ENCODE measurements around the gene WEE2. TPM values are rescaled to one million over a fixed set of nuclear protein-coding genes. Genes with fewer than 3 reads are reported as not detected.
"Not testable (repeated sequence)": the region's sequence is repeated elsewhere in the genome, so short reads cannot be mapped to it uniquely, and the experiment has no call there.

WEE2 gene
- total RNA-seq, 2 experiments from 2014 or later = not detected

DNA sequence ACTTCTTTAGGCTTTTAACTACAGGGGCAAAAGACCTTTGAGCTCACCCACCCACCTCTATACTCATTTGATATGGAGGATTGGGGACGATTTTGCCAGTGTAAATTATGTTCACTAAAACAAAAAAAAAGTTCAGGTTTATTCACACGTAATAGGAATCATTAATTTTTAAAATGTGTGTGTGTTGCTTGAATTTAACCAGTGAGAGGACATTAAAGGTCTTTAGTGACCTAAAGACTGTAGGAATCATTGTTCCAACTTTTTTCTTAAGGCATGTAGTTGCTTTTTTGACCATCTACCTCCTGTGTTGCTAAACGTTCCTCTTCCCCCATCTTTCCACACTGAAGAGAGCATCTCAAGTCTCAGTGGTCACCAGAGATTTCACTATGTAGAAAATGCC, 31.1 kb downstream of the WEE2 start:
- Mint-ChIP-seq H3K36me3 (ENCODE audit: low read depth) (peaks cover 47% of the 10 kb centered on the region), H3K27me3 (no peaks in the 10 kb centered on the region), H3K4me1 (peaks cover 43% of the 10 kb centered on the region), H3K4me3 (peak overlapping the region; percentile 96), H3K9me3 (ENCODE audit: low read depth) (no peaks in the 10 kb centered on the region), H3K27ac (peak overlapping the region; percentile 97)
- ATAC-seq = no peak
- ChIA-PET CTCF (interaction anchor here (0.6 to 5.0 kb wide), 5 partner anchors 30 to 237 kb away, joined by 3 to 48 read pairs (median 14); partner anchors contain the start of genes DENND11 and WEE2), POLR2A (interaction anchor here (1.1 kb wide), 1 partner anchor 188 kb away, joined by 3 read pairs; no protein-coding TSS in a partner anchor)
- DNase-seq = no peak
- intact Hi-C loops (cut with DNase I, micrococcal nuclease) = loop anchor here (2.0 to 10.0 kb wide), 4 partner anchors 180 to 1070 kb away; partner anchors contain the start of gene NDUFB2 (in 1 of the 2)

DNA sequence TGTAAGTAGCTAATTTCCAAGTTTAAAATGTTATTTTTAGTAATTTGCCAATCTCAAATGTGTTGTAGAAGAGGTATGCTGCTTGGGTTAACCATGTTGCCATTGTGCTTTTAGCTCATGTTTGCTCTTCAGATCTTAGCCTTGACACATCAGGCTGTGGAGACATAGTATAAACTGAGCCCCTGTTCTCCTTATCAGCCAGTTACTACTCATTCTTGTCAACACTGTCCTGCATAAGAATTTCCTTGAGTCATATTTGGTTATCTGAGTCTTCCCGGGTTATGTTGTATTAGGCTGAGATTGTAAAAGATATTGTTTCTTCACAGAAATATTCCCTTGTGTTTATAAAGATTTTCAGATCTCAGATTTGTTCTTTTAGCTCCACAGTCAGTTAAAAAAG, 34.1 kb downstream of the WEE2 start:
- ATAC-seq = no peak
- POLR2A ChIA-PET = no interaction called here
- no peak overlapping the region for H3K4me3 Mint-ChIP-seq
- CTCF ChIA-PET = interaction anchor here (1.0 to 1.8 kb wide), 2 partner anchors 12 to 19 kb away, joined by 5 to 7 read pairs; no protein-coding TSS in a partner anchor
- no peaks in the 10 kb centered on the region for H3K27me3 Mint-ChIP-seq
- intact Hi-C loops (cut with DNase I, micrococcal nuclease) = no loop called here
- no peaks in the 10 kb centered on the region for H3K9me3 Mint-ChIP-seq (ENCODE audit: low read depth)
- H3K27ac Mint-ChIP-seq = peak overlapping the region; percentile 58
- DNase-seq = no peak
- H3K4me1 Mint-ChIP-seq = peaks cover 39% of the 10 kb centered on the region
- H3K36me3 Mint-ChIP-seq (ENCODE audit: low read depth) = peaks cover 62% of the 10 kb centered on the region

DNA sequence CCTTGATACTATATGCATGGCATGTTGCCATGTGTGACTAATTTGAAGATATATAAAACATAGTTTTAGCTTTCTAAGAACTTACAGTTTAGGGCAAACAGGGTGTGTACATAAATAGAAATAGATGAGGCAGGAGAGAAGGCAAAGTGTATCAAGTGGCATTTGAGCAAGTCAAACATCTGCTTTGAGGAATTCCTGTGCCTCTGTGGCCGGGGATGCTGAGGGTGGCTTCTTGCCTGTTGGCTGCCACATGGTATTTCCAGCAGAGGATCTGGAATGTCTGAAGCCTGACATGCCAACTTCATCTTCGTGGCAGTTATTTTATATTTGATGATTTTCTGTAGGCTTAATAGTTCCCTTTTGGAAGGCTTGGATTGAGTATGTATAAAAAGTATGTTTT, 36.0 kb downstream of the WEE2 start:
- Mint-ChIP-seq H3K27ac (peak overlapping the region; percentile 22), H3K36me3 (ENCODE audit: low read depth) (peaks cover 65% of the 10 kb centered on the region), H3K4me3 (no peak overlapping the region), H3K27me3 (no peaks in the 10 kb centered on the region), H3K4me1 (peaks cover 33% of the 10 kb centered on the region), H3K9me3 (ENCODE audit: low read depth) (no peaks in the 10 kb centered on the region)
- ATAC-seq (no peak), DNase-seq (no peak)
- intact Hi-C loops (cut with DNase I, micrococcal nuclease) = no loop called here
- CTCF ChIA-PET = interaction anchor here (1.6 kb wide), 1 partner anchor 90 kb away, joined by 3 read pairs; no protein-coding TSS in a partner anchor
- POLR2A ChIA-PET = no interaction called here

DNA sequence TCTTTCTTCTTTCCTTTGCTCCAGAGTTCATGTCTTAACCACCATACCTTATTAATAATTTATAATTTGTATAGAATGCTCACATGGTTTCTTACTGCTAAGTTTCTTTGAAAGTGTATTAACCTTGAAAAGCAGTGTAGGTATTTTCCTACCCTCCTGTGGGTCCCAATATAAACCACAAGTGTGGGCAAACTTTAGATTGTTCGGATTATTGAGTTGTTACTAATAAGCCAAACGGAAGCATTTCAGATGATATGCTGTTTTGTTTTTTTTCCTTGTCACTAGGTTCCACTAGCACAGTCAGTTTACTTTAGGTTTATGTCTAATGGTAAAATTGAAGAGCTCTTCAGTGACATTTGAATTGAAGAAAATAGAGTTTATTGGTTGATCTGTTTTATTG, 40.2 kb downstream of the WEE2 start:
- Mint-ChIP-seq H3K9me3 (ENCODE audit: low read depth) (peaks cover 19% of the 10 kb centered on the region), H3K27ac (no peak overlapping the region), H3K27me3 (no peaks in the 10 kb centered on the region), H3K4me3 (no peak overlapping the region), H3K36me3 (ENCODE audit: low read depth) (peaks cover 71% of the 10 kb centered on the region), H3K4me1 (peaks cover 3% of the 10 kb centered on the region)
- ChIA-PET POLR2A (interaction anchor here (0.6 kb wide), 1 partner anchor 258 kb away, joined by 4 read pairs; no protein-coding TSS in a partner anchor), CTCF (interaction anchor here (1.0 kb wide), 1 partner anchor 38 kb away, joined by 3 read pairs; no protein-coding TSS in a partner anchor)
- ATAC-seq (no peak), DNase-seq (no peak)
- intact Hi-C loops (cut with DNase I, micrococcal nuclease) = no loop called here

DNA sequence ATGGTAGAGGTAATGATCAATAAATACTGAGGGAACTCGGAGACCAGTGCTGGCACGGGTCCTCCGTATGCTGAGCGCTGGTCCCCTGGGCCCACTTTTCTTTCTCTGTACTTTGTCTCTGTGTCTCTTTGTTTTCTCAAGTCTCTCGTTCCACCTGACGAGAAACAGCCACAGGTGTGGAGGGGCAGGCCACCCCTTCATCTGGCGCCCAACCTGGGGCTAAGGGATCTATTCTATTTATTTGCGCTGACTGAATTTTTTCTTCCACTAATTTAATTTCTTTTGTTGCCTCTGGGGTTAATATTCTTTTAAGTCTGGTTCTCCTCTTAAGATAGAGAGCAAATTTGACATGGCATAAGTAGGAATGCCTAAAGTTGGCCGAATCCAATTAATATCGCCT, 43.8 kb downstream of the WEE2 start:
- POLR2A ChIA-PET; ATAC-seq; intact Hi-C loops (cut with DNase I, micrococcal nuclease); H3K27me3 Mint-ChIP-seq; H3K4me1 Mint-ChIP-seq; H3K4me3 Mint-ChIP-seq; H3K27ac Mint-ChIP-seq: not testable (repeated sequence)
- CTCF ChIA-PET = interaction anchor here (0.5 to 0.7 kb wide), 2 partner anchors 42 to 82 kb away, joined by 3 to 6 read pairs; no protein-coding TSS in a partner anchor
- Mint-ChIP-seq H3K36me3 (ENCODE audit: low read depth) (peaks cover 68% of the 10 kb centered on the region), H3K9me3 (ENCODE audit: low read depth) (peaks cover 19% of the 10 kb centered on the region)
- peak; percentile 11 for DNase-seq

DNA sequence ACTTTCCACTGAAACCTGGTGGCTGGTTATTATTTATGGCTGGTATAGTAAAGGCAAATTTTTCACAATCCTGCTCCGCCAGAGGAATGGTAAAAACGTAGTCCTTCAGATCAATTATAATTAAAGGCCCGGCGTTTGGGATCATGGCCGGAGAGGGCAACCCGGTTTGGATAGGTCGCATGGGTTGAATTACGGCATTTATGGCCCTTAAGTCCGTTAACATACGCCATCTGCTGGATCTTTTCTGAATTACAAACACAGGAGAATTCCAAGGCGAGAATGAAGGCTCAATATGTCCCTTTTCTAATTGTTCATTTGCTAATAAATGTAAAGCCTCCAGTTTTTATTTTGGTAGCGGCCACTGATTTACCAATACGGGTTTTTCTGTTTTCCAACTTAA, 44.5 kb downstream of the WEE2 start:
- H3K9me3 Mint-ChIP-seq (ENCODE audit: low read depth) = peaks cover 19% of the 10 kb centered on the region
- DNase-seq = no peak
- ChIA-PET POLR2A (no interaction called here), CTCF (interaction anchor here (0.7 kb wide), 1 partner anchor 83 kb away, joined by 3 read pairs; no protein-coding TSS in a partner anchor)
- intact Hi-C loops (cut with DNase I, micrococcal nuclease) = no loop called here
- no peak for ATAC-seq
- peaks cover 74% of the 10 kb centered on the region for H3K36me3 Mint-ChIP-seq (ENCODE audit: low read depth)
- no peaks in the 10 kb centered on the region for H3K27me3 Mint-ChIP-seq
- H3K4me3 Mint-ChIP-seq = no peak overlapping the region
- no peak overlapping the region for H3K27ac Mint-ChIP-seq
- no peaks in the 10 kb centered on the region for H3K4me1 Mint-ChIP-seq

DNA sequence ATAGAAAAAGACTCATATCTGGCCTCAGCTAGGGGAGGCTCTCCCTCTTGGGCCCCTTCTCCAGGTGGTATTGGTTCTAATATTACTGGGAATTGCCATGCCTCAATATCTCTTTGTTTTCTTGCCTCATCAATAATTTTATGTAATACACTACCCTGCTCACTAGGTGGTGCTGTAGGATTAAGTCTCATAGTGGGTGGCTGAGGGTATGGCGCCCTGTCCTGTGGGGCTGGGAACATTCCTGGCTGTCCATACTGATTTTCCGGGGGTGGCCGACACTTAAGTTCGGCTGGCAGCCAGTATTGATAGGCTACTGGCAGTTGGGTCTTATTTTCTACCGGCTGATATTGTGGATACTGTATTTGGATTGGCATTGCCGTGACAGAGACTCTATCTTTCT, 46.8 kb downstream of the WEE2 start:
- Mint-ChIP-seq H3K27ac (no peak overlapping the region), H3K9me3 (ENCODE audit: low read depth) (peaks cover 17% of the 10 kb centered on the region), H3K27me3 (no peaks in the 10 kb centered on the region), H3K4me1 (no peaks in the 10 kb centered on the region), H3K4me3 (no peak overlapping the region), H3K36me3 (ENCODE audit: low read depth) (peaks cover 75% of the 10 kb centered on the region)
- CTCF ChIA-PET = interaction anchor here (0.6 to 1.4 kb wide), 4 partner anchors 13 to 493 kb away, joined by 3 to 7 read pairs (median 4); no protein-coding TSS in a partner anchor
- intact Hi-C loops (cut with DNase I, micrococcal nuclease) = no loop called here
- ATAC-seq (no peak), DNase-seq (peak; percentile 17)
- POLR2A ChIA-PET = no interaction called here

DNA sequence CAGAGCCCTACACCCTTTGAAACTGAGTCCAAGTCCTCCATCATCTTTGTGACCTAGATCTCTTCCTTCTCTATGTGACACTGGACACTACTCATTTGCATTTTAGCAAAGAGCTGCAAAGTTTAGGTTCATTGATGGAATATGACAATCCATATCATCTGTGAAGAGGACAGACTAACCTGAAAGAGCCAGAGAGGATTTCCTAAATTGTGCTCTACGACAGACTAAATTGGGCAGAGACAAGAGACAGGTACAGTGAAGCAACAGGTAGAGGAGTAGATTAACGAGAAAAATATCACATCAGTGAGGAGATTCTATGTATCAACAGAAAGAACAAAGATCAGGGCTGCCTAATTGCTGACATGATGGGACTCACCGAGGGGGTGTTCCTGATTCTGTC, 55.6 kb downstream of the WEE2 start, which contains the start of gene TAS2R3:
Gene TAS2R3 (plus strand): TSS at position 301 of the 400 bp plus-strand sequence. CDS start 62 bp downstream, at position 363.
- Mint-ChIP-seq H3K4me1 (no peaks in the 10 kb centered on the region), H3K27ac (no peak within 1 kb of the TSS), H3K36me3 (ENCODE audit: low read depth) (peaks cover 56% of the 10 kb centered on the region), H3K4me3 (no peak within 1 kb of the TSS), H3K9me3 (ENCODE audit: low read depth) (no peaks in the 10 kb centered on the region), H3K27me3 (no peaks in the 10 kb centered on the region)
- ChIA-PET POLR2A (no interaction called here), CTCF (no interaction called here)
- ATAC-seq (no peak), DNase-seq (no peak)
- intact Hi-C loops (cut with DNase I, micrococcal nuclease) = loop anchor here in 1 of 2 experiments (1.0 kb wide), 1 partner anchor 13 kb away; the partner anchor contains the start of gene TAS2R4

DNA sequence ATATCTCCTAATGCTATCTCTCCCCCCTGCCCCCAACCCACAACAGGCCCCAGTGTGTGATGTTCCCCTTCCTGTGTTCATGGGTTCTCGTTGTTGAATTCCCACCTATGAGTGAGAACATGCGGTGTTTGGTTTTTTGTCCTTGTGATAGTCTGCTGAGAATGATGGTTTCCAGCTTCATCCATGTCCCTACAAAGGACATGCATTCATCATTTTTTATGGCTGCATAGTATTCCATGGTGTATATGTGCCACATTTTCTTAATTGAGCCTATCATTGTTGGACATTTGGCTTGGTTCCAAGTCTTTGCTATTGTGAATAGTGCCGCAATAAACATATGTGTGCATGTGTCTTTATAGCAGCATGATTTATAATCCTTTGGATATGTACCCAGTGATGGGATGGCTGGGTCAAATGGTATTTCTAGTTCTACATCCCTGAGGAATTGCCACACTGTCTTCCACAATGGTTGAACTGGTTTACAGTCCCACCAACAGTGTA, 62.0 kb downstream of the WEE2 start:
- CTCF ChIA-PET = interaction anchor here (0.7 kb wide), 1 partner anchor 9 kb away, joined by 3 read pairs; no protein-coding TSS in a partner anchor
- peaks cover 65% of the 10 kb centered on the region for H3K36me3 Mint-ChIP-seq (ENCODE audit: low read depth)
- ATAC-seq; POLR2A ChIA-PET; H3K9me3 Mint-ChIP-seq (ENCODE audit: low read depth); H3K27me3 Mint-ChIP-seq; DNase-seq; H3K27ac Mint-ChIP-seq; H3K4me1 Mint-ChIP-seq; intact Hi-C loops (cut with DNase I, micrococcal nuclease); H3K4me3 Mint-ChIP-seq: not testable (repeated sequence)

DNA sequence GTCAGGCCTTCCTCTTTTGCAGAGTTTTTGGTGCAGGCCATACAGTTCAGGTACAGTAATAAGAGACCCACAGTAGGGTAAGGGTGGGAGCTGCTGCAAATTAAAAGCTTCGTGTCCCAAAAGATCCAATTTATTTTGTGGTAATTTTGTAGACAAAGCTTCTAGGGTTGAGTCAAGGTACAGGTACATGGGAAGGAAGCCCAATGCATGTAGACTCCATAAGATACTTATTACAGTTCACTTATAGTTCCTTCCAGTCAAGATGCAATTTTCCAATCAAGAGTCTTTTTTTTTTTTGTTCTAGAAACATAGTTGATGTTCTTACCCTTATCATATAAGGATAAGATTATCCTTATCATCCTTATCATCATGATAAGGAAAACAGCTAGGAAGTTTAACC, 68.2 kb downstream of the WEE2 start, which contains the start of gene TAS2R4:
Gene TAS2R4 (plus strand): TSS at position 301 of the 400 bp plus-strand sequence. CDS start 1,815 bp downstream, outside the sequence.
- Mint-ChIP-seq H3K27me3 (no peaks in the 10 kb centered on the region), H3K36me3 (ENCODE audit: low read depth) (peaks cover 56% of the 10 kb centered on the region), H3K9me3 (ENCODE audit: low read depth) (peaks cover 2% of the 10 kb centered on the region), H3K4me3 (no peak within 1 kb of the TSS), H3K4me1 (peaks cover 3% of the 10 kb centered on the region), H3K27ac (no peak within 1 kb of the TSS)
- ATAC-seq = no peak
- DNase-seq = no peak
- ChIA-PET CTCF (interaction anchor here (0.8 to 1.6 kb wide), 2 partner anchors 8 to 9 kb away, joined by 3 to 7 read pairs; no protein-coding TSS in a partner anchor), POLR2A (no interaction called here)
- intact Hi-C loops (cut with DNase I, micrococcal nuclease) = loop anchor here in 1 of 2 experiments (1.0 kb wide), 1 partner anchor 13 kb away; no protein-coding TSS in a partner anchor

Measured in activated CD4-positive, alpha-beta T cell treated with anti-CD3 and anti-CD28 coated beads for 36 hours (primary cell).